G401 (cell line): ENCODE data around the gene C5. TPM values are rescaled to one million over a fixed set of nuclear protein-coding genes. Genes with fewer than 3 reads are reported as not detected.
"Not testable (repeated sequence)": the region's sequence is repeated elsewhere in the genome, so short reads cannot be mapped to it uniquely, and the experiment has no call there.

Experiments
- DNase-seq: peaks from one replicate; pipeline ENCODE4 v3.0.0-alpha.2; 2015; ENCODE audit warnings: low spot score
- in situ Hi-C: cut with HindIII; loops from 2 replicates; pipeline ENCODE4 v1.10.0; 2016; ENCODE audit warnings: low sequenced_read_pairs, mixed read lengths
- total RNA-seq: library from RNA; depleted of rRNA; stranded (reverse); fragments of >200 nt; shearing (Covaris generic); gene quantifications from 2 replicates; pipeline ENCODE4 v1.2.3, GENCODE V29; 2014; rRNA removed

The C5 gene
- 15.6 and 20.7 TPM in 2 replicates for total RNA-seq

DNA sequence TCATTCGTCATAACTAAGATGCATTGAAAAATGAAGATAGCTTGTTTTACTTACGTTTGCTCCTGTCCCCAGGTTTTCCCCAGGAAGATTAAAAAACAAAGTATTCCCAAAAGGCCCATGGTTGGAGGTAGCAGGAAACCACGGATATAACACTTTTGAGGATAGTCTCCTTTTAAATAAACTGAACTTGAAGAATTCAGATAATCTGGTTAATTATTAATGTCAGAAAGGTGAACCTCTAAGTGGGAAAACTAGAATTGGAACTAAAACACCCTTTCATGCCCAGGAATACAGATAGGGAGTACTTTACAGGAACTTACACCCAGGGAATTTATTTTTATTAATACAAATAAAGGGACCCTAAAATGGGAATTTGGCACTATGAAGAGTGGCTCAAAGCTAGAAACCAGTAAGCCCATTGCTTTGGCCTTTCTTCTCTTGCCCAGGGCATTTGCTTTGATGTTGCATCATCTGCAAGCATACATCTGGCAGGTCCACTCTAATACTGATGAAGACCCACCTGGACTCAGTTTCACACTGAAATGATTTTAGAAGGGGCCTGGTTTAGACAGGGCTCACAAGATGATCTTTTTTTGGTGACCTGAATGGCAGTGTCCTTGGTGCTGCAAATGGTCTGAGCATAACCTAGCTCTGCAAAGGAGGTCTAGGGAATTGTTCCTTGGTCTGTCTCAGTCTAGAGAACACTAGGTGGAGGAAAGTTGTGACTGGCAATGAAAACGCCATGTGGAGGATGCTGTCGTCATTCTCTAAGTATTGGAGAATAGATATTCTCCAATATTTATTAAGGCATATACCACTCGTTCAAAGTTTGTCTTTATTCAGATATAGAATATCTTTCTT is at the start of gene C5:
Gene C5, minus strand, starts transcription at position 148 of the 861 bp plus-strand sequence. Its CDS starts 29 bp downstream, at position 119.
- DNase-seq = no peak
- in situ Hi-C loops = no loop called here

DNA sequence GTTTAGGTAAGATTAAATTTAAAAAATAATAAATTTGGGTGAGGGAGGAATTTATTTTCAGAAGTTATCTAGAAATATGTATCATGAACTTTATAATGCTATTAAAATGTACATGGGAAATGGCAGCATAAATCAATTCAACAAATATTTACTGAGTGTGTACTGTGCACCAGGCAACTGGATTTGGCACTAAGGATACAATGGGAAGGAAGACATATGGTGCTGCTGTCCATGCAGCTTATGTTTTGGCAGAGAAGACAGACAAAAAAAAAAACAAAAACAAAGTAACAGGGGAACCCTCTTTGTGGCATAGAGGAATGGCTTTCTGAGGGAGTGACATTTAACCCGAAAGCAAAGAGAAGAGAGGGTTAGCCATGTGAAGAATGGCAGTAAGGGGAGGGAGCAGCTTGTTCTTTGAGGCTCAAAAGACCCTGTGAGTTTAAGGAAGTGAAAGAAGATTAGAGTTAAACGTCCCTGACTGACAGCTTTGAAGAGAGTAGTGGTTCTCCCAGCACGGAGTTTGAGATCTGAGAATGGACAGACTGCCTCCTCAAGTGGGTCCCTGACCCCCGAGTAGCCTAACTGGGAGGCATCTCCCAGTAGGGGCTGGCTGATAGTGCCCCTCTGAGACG is 48.6 kb upstream of the C5 start:
- DNase-seq = peak; percentile 34
- in situ Hi-C loops = no loop called here

DNA sequence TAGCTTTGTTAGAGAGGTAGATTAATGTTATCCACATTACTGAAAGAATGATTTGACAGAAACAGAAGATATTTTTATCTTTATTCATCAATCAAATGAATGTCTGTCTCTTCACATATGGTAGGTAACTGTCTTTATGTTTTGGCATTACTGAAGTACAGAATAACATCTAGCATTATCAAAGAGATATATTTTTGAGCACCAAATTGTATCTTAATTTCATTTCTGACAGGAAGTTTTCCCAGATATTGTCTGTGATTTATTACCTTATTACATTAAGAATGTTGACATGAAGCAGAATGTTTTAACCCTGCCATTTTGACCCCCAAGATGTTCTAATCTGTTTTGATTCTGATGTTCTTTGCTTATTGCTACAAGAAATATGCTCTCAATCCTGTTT is 45.0 kb upstream of the C5 start:
- in situ Hi-C loops = no loop called here
- no peak for DNase-seq

DNA sequence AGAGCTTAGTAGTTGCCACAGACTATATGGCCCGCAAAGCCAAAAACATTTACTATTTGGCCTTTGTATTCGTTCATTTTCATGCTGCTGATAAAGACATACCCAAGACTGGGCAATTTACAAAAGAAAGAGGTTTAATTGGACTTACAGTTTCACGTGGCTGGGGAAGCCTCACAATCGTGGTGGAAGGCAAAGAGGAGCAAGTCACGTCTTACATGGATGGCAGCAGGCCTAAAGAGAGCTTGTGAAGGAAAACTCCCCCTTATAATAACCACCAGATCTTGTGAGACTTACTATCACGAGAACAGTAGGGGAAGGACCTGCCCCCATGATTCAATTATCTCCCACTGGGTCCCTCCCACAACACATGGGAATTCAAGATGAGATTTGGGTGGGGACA is 40.7 kb upstream of the C5 start:
- DNase-seq, in situ Hi-C loops: not testable (repeated sequence)

DNA sequence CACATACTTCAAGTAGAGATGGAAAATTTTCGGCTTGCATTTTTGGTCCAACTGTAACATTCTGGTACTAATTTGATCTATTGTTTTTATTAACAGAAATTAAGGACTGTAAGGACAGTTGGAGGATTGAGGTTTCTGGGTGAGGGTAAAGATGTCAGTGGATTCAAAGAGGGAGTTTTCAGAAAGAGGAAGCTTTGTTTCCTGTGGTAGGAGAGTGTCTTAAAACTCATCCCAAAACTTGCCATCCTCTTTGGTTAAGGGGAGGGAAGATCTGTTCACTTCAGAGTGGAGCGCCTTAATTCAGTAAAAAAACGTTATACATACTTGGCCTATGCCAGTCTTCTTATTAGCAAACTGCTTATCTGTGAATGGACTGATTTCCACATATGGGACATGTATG is 38.5 kb upstream of the C5 start:
- DNase-seq = no peak
- in situ Hi-C loops = no loop called here

DNA sequence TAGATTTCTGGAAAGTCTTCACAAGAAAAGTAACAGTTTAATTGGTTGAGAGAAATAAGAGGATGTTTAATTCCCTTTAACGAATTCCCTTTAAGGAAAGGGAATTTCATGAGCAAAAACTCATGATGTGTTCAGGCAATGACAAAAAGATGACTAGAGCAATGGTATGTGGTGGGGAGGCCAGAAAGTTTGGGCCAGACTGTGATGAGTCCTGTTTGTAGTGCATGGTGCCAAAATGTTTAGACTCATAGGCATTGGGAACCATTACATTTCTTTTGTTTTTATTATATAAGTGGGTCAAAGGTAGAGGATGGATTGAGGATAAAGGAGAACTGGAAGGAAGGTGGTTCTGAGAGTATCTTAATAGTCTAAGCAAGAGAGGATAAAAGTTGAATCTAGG is 35.6 kb upstream of the C5 start:
- in situ Hi-C loops = no loop called here
- DNase-seq = no peak

DNA sequence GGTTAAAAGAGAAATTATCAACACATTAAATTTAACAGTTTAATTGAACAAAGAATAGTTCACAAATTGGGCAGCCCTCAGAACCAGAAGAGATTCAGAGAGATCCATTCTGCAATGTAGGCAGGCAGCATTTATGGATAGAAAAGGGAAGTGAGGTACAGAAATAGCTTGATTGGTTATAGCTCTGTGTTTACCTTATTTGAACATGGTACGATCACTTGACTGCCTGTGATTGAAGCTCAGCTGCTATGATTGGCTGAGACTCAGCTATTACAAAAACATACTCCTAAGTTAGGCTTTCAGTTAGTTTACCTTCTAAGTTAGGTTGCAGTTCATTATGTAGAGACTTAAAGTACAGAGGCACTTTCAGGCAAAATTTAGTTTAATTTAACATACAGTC is 32.0 kb upstream of the C5 start:
- in situ Hi-C loops = no loop called here
- no peak for DNase-seq

DNA sequence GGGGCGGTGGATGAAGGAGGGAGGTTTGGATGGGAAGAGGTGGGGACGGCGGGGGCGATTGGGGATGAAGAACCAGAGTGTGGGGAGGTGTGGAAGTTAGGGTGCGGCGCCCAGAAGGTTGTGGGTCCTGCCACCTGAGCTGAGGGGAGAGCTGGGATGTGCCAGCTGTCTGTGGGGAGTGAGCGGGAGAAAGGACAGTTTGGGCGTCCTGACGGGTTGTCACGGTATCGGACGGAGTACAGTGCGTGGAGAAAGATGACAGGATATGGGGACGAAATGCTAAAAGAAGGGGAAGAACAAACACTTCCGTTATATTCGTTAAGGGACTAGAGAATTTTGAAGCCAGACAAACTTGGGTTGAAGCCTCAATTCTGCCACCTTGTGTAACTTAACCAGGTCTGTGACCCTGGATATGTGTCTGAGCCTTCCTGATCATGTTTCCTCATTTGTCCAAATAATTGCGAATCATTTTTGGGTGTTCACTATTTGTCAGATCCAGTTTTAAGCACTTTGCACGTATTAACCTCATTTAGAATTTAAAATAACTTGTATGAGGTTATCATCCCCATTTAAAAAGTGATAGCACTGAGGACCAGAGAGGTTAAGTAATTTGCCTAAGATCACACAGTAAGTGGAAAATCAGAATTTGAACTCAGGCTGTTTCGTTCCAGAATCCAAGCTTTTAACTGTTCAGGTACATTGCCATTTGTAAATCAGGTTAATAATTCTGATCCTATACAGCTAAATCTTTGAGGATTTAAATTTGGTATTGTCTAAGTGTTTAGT is 25.4 kb upstream of the C5 start:
- in situ Hi-C loops = no loop called here
- peak; percentile 51 for DNase-seq

DNA sequence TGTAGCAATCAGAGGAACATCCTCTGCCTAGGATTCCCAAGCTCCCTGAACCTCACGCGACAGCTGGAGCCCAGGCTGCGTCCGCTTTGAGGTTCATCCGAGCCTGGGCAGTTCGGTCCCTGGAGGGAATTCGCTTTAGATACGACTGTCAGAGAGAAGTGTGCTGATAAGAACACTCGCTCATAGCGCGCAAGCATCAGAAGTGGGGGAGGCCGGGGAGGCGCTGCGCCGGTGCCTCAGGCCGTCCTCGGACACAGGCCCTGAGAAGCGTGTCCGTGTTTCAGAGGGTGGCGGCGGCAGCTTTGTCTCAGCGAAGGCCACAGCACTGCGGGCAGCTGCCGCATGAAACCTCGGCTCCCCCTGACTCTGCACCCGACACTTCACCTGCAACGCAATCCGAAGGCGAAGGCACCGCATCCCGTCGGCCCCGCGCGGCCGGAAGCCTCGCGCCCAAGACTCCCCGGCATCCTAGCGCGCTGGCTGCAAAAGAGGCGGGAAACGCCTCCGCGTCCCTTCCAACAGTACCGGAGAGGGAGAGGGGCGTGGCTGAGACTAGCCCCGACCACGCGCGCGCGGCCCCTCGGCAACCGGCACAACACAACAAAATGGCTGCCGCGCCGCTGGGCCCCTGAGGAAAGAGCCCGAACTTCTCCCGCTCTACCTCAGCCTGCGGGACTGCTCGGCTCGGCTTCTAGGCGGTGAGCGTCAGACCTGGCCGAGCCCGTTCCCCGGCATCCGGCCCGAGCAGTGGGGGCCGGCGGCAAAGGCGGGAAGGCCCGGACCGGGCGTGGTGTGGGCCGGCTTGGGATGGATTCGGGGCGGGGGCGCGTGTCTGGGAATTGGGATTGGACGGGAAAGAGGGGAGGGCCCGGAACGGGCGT is 24.5 kb upstream of the C5 start, which contains the start of gene CNTRL:
Gene CNTRL, plus strand, starts transcription at position 586 of the 881 bp plus-strand sequence. CDS start 13,372 bp downstream, outside the sequence.
- DNase-seq = peak; percentile 85
- in situ Hi-C loops = no loop called here

DNA sequence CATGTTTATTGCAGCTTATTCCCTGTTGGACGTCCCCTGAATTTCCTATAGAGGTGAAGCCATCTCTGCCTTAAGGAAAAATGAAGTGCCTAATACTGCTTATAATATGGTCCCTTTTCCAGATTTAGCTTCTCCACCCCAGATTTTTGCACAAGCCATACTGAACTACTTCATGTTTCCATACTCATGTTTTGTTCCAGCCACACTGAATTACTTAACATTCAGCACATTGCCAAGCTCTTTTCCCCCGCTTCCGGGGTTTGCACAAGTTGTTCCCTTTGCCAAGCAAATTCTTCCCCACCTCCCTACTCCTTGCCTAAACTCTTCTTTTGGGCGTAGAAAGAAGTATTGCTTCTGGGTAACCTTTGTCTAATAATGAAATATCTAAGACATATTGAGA is 23.0 kb upstream of the C5 start:
- DNase-seq = no peak
- in situ Hi-C loops = no loop called here

DNA sequence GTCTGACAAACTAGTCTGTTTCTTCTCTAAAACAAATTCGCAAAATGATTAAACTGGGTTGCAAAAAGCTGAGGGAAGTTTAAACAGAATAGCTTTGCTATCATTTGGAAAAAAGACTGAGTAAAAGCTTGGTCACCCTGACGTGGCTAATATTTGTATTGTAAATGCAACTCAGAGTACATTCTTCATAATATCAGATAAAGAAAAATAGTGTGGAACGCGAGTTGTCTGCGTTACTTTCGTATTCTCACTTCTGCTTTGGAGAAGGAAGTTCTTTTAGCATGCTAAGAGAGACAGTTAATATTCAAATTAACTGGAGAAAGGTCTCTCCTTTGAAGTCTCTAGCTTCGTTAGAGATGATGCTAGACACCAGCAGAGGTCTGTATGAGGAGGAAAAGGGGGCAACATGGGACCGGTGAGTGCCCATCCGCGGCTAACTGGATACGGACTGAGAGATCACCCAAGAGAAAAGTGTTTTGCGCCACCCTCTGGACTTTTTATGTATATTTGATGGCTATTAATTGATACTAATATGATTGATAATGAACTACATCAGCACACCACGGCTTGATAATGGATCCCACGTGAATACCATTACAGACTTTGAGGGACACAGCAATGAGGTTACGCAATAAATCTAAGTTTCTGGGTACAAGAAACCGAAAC is 21.8 kb upstream of the C5 start:
- in situ Hi-C loops = no loop called here

DNA sequence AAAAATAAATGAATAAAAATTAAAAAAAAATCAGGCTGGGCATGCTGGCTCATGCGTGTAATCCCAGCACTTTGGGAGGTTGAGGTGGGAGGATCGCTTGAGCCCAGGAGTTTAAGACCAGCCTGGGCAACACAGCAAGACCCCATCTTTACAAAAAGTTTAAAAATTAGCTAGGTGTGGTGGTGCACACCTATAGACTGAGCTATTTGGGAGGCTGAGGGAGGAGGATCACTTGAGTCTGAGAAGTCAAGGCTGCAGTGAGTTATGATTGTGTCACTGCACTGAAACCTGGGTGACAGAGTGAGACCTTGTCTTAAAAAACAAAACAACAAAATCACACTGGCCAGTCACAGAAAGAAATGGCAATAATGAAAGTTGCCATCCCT is 21.3 kb upstream of the C5 start:
- no peak for DNase-seq
- in situ Hi-C loops = no loop called here

More for the DNA sequence above, 21.8 kb upstream of the C5 start:
- no peak for DNase-seq

DNA sequence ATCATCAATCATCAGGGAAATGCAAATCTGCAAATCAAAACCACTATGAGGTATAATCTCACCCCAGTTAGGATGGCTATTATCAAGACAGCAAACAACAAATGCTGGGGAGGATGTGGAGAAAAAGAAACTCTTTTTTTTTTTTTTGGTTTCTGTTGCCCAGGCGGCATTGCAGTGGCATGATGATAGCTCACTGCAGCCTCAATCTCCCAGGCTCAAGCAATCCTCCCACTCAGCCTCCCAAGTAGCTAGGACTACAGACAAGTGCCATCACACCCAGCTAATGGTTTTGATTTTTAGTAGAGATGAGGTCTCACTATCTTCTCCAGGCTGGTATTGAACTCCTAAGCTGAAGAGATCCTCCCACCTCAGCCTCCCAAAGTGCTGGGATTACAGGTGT is 19.3 kb upstream of the C5 start:
- in situ Hi-C loops = no loop called here
- DNase-seq = no peak

DNA sequence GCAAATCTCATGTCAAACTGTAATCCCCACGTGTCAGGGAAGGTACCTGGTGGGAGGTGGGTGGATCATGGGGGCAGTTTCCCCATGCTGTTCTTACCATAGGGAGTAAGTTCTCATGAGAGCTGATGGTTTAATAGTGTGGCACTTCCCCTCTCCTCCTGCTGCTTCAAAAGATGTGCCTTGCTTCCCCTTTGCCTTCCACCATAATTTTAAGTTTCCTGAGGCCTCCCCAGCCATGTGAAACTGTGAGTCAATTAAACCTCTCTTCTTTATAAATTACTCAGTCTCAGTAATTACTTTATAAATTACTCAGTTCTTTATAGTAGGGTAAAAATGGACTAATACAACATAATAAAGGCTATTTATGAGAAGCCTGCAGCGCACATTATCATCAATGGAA is 17.6 kb upstream of the C5 start:
- DNase-seq = no peak
- in situ Hi-C loops = no loop called here

DNA sequence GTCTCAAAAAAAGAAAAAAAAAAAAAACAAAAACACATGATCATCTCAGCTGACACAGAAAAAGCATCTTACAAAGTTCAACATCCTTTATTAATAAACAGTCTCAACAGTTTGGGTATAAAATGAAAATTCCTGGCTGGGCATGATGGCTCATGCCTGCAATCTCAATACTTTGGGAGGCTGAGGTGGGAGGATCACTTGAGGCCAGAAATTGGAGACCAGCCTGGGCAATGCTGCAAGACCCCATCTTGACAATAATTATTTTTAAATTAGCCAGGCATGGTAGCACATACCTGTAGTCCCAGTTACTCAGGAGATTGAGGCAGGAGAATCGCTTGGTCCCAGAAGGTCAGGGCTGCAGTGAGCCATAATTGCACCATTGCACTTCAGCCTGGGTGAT is 16.8 kb upstream of the C5 start:
- in situ Hi-C loops = no loop called here
- no peak for DNase-seq

DNA sequence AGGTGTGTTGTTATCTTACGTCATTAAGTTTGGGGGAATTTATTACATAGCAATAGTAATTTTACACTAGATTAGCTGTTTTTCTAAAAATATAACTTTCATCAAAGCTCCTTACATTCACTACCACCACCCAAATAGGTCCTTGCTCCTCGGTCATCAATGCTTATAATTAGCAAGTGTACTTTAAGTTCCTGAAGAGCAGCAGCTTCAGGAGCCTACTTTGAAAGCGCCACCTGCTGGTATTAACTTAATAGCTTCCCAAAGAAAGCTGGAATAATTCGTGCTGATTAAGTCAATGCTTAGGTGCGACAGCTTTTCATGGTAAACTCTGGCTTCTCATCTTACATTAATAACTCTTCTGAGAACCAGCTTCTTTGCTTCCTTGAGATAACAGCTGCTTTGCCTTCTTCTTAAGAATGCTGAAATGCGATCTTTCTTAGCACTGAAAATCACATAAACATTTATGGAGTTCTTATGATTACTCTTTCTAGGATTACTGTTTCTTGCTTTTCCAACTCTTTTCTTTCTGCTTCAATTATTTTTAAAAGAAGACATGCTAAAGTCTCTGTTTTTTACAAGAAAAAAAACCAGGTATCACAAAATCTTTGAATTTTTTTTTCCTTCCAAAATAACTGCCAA is 10.0 kb upstream of the C5 start:
- in situ Hi-C loops = no loop called here
- DNase-seq = peak; percentile 77

DNA sequence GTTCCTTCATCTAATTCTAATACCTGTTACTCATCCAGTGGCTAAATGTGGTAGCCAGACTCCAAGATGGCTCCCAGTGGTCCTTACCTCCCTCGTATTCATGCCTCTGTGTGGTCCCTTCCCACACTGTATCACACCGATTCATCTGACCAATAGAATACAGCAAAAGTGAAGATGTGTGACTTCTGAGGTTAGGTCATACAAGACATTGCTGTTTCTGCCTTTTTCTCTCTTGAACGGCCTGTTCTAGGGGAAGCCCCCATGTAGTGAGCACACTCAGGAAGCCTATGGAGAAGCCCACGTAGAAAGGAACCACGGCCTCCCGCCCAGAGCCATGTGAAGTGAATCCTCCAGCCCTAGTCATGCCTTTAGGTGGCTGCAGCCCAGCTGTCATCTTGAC is 9.4 kb upstream of the C5 start:
- DNase-seq = no peak
- in situ Hi-C loops = no loop called here

DNA sequence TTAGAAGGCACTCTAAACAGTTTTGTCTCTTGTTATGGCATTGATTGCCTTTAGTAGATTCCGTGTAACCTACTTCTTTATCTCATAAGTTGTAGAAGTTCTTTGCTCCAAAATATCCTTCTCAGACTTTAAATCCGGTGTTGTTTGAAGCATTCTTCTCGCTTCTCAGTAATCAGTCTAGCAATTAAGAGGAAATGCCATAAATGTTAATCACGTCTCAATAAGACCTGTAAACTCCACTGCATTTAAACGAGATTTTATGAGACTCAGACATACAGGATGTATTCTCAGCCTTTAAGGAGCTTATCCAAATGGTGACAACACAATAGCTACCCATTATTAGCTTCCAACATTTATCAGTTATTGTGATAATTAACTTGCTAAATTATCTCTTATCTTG is 7.7 kb upstream of the C5 start:
- in situ Hi-C loops = no loop called here
- DNase-seq = no peak
